ENCODE data around the gene REPS1.

REPS1 gene

GRCh38 chr6:138979813-138980668 lies 8.0 kb downstream of the REPS1 start:
- POLR2A ChIA-PET: no interaction called here
- CTCF ChIA-PET: no interaction called here
- no peak for DNase-seq (ENCODE audit: low read depth, low spot score)
- no peak for TF ChIP-seq CTCF (IDR thresholded peaks at IDR 0.05; ENCODE audit: insufficient read depth, low read length, missing control alignments)
- H3K4me3 ChIP-seq (ENCODE audit: low read depth, low read length): no peak overlapping the region

GRCh38 chr6:138979365-138979764 lies 8.7 kb downstream of the REPS1 start:
- no peak for TF ChIP-seq CTCF (IDR thresholded peaks at IDR 0.05; ENCODE audit: insufficient read depth, low read length, missing control alignments)
- CTCF ChIA-PET: interaction anchor here (1.6 kb wide), 1 partner anchor 9 kb away, joined by 4 read pairs; the partner anchor contains the start of gene REPS1
- H3K4me3 ChIP-seq (ENCODE audit: low read depth, low read length): no peak overlapping the region
- DNase-seq (ENCODE audit: low read depth, low spot score): no peak
- POLR2A ChIA-PET: no interaction called here

- H3K4me3 ChIP-seq (ENCODE audit: low read depth, low read length): no peak overlapping the region
- POLR2A ChIA-PET: no interaction called here
- DNase-seq (ENCODE audit: low read depth, low spot score): no peak
- CTCF ChIA-PET: interaction anchor here (1.6 kb wide), 1 partner anchor 10 kb away, joined by 4 read pairs; the partner anchor contains the start of gene REPS1
- TF ChIP-seq CTCF (IDR thresholded peaks at IDR 0.05; ENCODE audit: insufficient read depth, low read length, missing control alignments): no peak
These were observed 9.8 kb downstream of the REPS1 start for GRCh38 chr6:138978229-138978628.

GRCh38 chr6:138977646-138978167 lies 10.3 kb downstream of the REPS1 start:
- POLR2A ChIA-PET: no interaction called here
- CTCF ChIA-PET: interaction anchor here (4.9 kb wide), 1 partner anchor 9 kb away, joined by 62 read pairs; the partner anchor contains the start of gene REPS1
- no peak for DNase-seq (ENCODE audit: low read depth, low spot score)
- no peak for TF ChIP-seq CTCF (IDR thresholded peaks at IDR 0.05; ENCODE audit: insufficient read depth, low read length, missing control alignments)
- H3K4me3 ChIP-seq (ENCODE audit: low read depth, low read length): no peak overlapping the region

- POLR2A ChIA-PET: no interaction called here
- CTCF ChIA-PET: interaction anchor here (4.9 kb wide), 1 partner anchor 10 kb away, joined by 62 read pairs; the partner anchor contains the start of gene REPS1
- no peak for TF ChIP-seq CTCF (IDR thresholded peaks at IDR 0.05; ENCODE audit: insufficient read depth, low read length, missing control alignments)
- DNase-seq (ENCODE audit: low read depth, low spot score): no peak
- H3K4me3 ChIP-seq (ENCODE audit: low read depth, low read length): no peak overlapping the region
These were observed 10.8 kb downstream of the REPS1 start for GRCh38 chr6:138977242-138977641.

- CTCF ChIA-PET: interaction anchor here (4.9 kb wide), 1 partner anchor 11 kb away, joined by 62 read pairs; the partner anchor contains the start of gene REPS1
- no peak overlapping the region for H3K4me3 ChIP-seq (ENCODE audit: low read depth, low read length)
- no peak for TF ChIP-seq CTCF (IDR thresholded peaks at IDR 0.05; ENCODE audit: insufficient read depth, low read length, missing control alignments)
- POLR2A ChIA-PET: no interaction called here
- no peak for DNase-seq (ENCODE audit: low read depth, low spot score)
These were observed 12.2 kb downstream of the REPS1 start for GRCh38 chr6:138975815-138976214.
